Suppressor macrophage treated with lipopolysaccharide for 4 hours (primary cell): Measurements from ENCODE around the gene REM1.
"Not testable (repeated sequence)": the region's sequence is repeated elsewhere in the genome, so short reads cannot be mapped to it uniquely, and the experiment has no call there.

Experiments used
- DNase-seq: peaks from one replicate; pipeline ENCODE4 v3.0.0-alpha.2; 2020

Gene REM1, protein sequence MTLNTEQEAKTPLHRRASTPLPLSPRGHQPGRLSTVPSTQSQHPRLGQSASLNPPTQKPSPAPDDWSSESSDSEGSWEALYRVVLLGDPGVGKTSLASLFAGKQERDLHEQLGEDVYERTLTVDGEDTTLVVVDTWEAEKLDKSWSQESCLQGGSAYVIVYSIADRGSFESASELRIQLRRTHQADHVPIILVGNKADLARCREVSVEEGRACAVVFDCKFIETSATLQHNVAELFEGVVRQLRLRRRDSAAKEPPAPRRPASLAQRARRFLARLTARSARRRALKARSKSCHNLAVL

GRCh38 chr20:31474758-31475427 is at the start of gene REM1, which contains the start of gene DEFB124:
Gene REM1, plus strand, starts transcription at chr20:31475288. Its CDS starts 1,158 bp downstream, at chr20:31476446.
Gene DEFB124, minus strand, starts transcription at chr20:31475127. Its CDS starts 2,114 bp downstream, at chr20:31473013.
- no peak for DNase-seq

DNA sequence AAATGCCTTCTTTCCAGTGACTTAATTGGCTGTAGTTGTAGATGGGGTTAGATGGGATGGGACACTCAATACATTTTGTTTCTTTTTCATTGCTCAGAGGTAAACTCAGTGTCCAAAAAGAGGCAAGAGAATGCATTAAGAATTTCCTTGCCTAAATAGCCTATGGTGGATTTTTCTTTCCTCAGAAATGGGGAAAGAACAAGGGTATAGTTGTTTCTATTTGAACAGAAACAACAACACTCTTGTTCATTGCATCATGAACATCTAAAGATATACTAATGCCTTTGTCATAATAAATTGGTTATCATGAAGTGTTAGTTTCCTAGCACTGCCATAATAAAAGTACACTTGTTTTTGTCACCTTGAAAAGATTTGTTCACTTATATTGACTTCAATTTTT is 49.3 kb upstream of the REM1 start:
- no peak for DNase-seq

- not testable (repeated sequence) for DNase-seq
Measured at GRCh38 chr20:31426891-31427551, 48.1 kb upstream of the REM1 start.

GRCh38 chr20:31427576-31427975 is 47.5 kb upstream of the REM1 start:
- not testable (repeated sequence) for DNase-seq

GRCh38 chr20:31430568-31431115 is 44.4 kb upstream of the REM1 start:
- no peak for DNase-seq

GRCh38 chr20:31440012-31440659 is 35.0 kb upstream of the REM1 start, which contains the start of gene DEFB123:
Gene DEFB123, plus strand, starts transcription at chr20:31440632. Its CDS starts 67 bp downstream, at chr20:31440699.
- DNase-seq, result no peak

DNA sequence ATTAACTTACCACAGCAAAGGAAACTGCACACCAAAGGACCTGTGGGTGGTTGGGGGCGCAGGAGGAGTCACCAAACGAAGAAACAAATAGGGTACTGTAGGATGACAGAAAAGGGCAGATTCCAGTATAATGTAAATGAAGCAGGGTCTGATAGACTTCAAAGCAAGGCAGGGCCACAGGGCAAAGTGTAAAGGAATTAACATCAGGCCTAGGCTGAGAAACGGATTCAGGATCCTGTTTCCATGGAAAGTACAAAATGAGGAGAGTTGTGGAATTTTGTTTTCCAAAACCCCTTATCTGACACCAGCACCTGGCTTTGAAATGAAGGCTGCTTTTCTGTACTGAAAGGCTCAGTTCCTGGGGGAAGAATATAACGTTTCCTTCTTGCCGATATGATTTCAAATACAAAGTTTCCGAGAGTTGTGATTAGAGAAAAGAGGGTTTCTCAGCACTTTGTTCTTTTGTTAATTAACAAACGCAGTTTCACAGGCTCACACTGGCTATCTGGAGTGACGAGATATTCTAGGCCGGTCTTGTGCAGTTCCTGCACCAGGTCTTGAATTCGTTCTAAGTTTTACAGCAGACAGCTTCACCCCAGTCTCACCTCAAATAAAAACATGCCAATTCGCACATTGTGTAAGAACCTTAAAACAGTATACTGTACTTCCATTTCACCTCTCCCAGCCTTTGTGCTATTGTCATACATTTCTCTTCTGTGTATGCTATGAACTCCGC is 28.8 kb upstream of the REM1 start:
- no peak for DNase-seq

GRCh38 chr20:31449511-31450414 is 25.3 kb upstream of the REM1 start:
- DNase-seq, result no peak

- DNase-seq, result no peak
Measured at GRCh38 chr20:31452575-31452974, 22.5 kb upstream of the REM1 start.

GRCh38 chr20:31454361-31454760 is 20.7 kb upstream of the REM1 start:
- DNase-seq, result no peak

- not testable (repeated sequence) for DNase-seq
Measured at GRCh38 chr20:31470946-31471345, 4.1 kb upstream of the REM1 start.

DNA sequence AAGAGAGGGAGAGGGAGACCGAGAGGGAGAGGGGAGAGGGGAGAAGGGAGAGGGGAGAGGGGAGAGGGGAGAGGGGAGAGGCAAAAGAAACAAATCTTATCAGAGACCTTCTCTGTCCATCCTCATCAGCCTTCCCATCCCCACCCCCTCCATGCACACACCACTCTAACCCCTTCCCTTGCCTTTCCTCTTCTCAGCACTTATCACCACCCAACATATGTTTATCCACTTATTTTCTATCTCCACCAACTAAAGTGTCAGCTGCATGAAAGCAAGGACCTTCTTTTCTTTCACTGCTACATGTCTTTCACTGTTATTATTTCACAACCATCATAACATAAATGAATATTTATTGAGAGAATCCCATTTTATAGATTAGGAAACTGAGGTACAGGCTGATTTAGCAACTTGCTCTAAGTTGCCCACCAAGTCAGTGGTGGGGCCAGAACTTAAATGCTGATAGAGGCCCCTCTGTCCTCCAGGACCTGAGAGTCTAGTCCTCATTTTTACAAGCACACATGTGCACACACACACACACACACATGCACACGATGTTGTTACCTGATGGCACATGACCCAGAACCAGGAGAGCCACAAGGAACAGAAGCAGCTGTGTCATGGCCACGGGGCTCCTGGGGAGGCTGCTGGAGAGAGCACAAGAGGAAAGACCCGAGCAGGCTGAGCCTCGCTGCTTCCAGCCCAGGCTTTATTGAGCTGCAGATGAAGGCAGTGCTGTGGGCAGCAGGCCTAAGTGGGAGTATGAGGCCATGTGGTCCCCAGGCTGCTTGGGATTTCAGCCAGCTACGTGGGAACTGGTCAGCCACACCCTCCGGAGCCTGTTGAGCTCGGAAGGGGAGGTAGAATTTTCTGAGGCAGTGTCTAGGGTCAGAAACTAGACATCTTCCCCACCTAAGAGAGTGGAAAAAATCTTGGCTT is 2.4 kb upstream of the REM1 start:
- no peak for DNase-seq

DNA sequence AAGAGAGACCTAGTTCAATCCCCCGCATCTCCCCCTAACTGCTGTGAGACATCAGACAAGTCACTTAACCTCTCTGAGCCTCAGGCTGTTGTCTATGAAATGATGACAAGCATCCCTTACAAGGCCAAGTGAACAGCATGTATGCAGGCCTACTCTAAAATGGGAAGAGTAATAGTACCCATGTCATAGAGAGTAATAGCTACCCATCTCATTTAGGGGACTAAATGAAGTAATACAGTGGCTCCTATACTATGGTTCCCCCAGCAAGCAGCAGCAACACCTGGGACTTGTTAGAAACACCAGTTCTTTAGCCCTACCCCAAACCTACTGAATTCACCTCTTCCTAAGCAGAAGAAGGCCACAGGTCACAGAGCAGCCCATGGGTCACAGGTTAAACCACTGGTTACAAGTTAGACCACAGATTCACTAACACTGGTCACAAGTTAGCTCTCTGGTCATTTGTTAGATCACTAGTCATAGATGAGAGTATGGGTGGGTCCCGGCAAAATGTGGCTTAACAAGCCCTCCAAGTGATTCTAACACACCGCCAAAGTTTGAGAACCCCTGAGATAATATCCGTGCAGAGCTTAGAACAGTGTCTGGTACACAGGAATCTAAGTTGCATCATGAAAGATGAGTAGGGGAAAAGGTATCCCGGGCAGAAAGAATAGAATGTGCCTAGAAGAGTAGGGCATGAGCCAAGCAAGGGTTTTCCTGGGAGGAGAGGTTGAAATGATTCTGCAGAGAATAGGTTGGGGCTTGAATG is 1.6 kb upstream of the REM1 start:
- DNase-seq, result no peak

GRCh38 chr20:31474097-31474436 is 1.0 kb upstream of the REM1 start:
- peak; percentile 66 for DNase-seq

DNA sequence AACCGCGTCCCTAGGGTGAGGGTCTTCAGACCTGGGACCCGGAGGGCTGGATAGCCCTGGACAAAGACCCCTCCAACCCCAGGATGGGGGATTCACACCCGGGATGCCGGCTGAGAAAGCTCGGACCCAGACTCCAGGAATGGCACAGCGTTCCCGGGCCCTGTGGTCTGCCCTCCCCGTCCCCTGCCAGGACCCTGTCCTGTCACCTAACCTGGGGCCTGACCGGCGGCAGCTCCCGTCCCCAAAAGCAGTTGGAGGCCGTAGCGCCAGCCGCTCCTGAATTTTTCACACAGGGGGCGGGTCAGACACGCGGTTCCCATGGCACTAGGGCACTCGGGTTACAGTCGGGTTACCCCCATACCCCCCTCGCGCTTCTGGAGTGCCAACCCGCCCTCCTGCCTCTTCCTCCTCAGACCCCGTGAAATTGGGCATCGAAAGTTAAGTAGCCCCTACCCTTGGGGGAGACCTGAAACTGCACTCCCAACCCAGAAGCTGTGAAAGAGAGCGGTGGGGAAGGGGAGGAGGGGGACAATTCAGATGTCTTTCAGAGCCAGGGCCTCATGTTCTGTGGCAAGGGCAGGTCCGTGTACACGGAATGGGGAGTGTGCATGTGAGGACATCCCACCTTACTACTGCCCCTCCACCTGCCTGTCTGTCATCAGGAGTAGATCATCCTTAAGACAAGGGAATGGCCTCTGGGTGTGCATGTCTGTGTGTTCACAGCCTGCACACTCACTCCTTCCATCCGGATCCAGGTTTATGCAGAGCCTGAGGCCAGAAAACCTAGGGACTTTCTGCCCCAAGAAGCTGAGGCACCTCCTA is 595 bp downstream of the REM1 start:
- DNase-seq, result no peak

- no peak for DNase-seq
Measured at GRCh38 chr20:31476294-31476585, 1.2 kb downstream of the REM1 start.

DNA sequence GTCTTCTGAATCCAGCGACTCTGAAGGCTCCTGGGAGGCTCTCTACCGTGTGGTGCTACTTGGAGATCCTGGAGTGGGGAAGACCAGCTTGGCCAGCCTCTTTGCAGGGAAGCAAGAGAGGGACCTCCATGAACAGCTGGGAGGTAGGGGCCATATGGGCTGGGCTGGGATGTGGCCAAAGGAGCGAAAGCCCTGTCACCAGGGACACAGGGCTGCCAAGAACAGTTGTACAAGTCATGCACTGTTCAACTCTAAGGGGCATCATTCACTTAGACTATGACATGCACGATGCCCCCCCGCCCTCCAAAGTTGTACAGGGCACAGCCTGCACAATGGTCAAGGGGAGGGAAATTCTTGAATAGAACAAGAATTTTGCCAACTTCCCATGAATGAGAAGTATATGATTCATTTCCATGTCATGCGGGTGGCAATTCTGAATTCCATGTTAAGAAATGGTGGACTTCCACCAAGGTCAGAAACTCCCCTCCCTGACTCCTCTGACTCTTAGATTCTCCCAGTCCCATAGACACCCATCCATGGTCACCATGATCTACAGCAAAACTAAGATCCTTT is 1.6 kb downstream of the REM1 start:
- peak; percentile 38 for DNase-seq

GRCh38 chr20:31484001-31484400 is 8.9 kb downstream of the REM1 start:
- no peak for DNase-seq
